OCI-LY3 (cell line): ENCODE results near the gene UNC119B.

Source experiments
- CTCF ChIP-seq: fragments of 200-600, 300-600 bp; sonication (generic); IDR thresholded peaks from 2 replicates; pipeline ENCODE4 v1.5.1; 2014; ENCODE audit warnings: antibody characterized with exemption, low read length, low read depth
- EZH2phosphoT487 ChIP-seq: fragments of 200-600 bp; shearing (Covaris generic); IDR thresholded peaks from 2 replicates; pipeline ENCODE4 v1.6.1; 2018; ENCODE audit warnings: antibody characterized with exemption, mixed run types, low read depth

GRCh38 chr12:120755269-120755668 lies 45.0 kb downstream of the UNC119B start:
- TF ChIP-seq CTCF (no peak), EZH2phosphoT487 (no peak)
